Thyroid gland (tissue), 4 donors: ENCODE data around the gene ALOXE3.

Experiments
- CTCF ChIP-seq, 6 experiments: fragments of 200-600 bp in 3 of 6; fragments of 450-650 bp in 3 of 6; sonication (generic) in 3 of 6; IDR thresholded peaks; one replicate each; pipeline ENCODE4 v1.5.1; 2016 to 2019; ENCODE audit warnings: antibody characterized with exemption in 6 of 6, mild to moderate bottlenecking in 2 of 6, inconsistent platforms in 1 of 6, moderate library complexity in 1 of 6
- POLR2A ChIP-seq, 2 donors: fragments of 450-650 bp; IDR thresholded peaks; one replicate each; pipeline ENCODE4 v1.6.1; 2017; ENCODE audit warnings: antibody characterized with exemption in 2 of 2, mild to moderate bottlenecking in 2 of 2, moderate library complexity in 1 of 2

GRCh38 chr17:8144401-8145231 is 26.3 kb upstream of the ALOXE3 start:
- no peak for TF ChIP-seq CTCF (IDR thresholded peaks at IDR 0.05)
- no peak for TF ChIP-seq POLR2A (IDR thresholded peaks at IDR 0.05)
